Ascending aorta (tissue), 2 donors: Measurements from ENCODE around the gene ZNF597. TPM values are rescaled to one million over a fixed set of nuclear protein-coding genes. Genes with fewer than 3 reads are reported as not detected.
A peak's percentile ranks its signal among the peaks of the same experiment; 100 is the strongest.

Experiments used
- DNase-seq, 2 donors: peaks; one replicate each; pipeline ENCODE4 v3.0.0-alpha.2; 2019; ENCODE audit warnings: low spot score in 2 of 2
- H3K27ac ChIP-seq, 2 donors: fragments of 200-600 bp; sonication (generic); one replicate each; pipeline ENCODE4 v1.5.1; 2016 to 2017; ENCODE audit warnings: mild to moderate bottlenecking in 1 of 2
- H3K27me3 ChIP-seq: fragments of 200-600 bp; sonication (generic); one replicate; pipeline ENCODE4 v1.5.1; 2017
- H3K36me3 ChIP-seq, 2 donors: fragments of 200-600 bp; sonication (generic); one replicate each; pipeline ENCODE4 v1.5.1; 2016
- H3K4me1 ChIP-seq, 2 donors: fragments of 200-600 bp; sonication (generic); one replicate each; pipeline ENCODE4 v1.5.1; 2016 to 2017; ENCODE audit warnings: mild to moderate bottlenecking in 1 of 2
- H3K4me3 ChIP-seq, 2 donors: fragments of 200-600 bp; sonication (generic); one replicate each; pipeline ENCODE4 v1.5.1; 2016 to 2017; ENCODE audit warnings: mild to moderate bottlenecking in 1 of 2
- H3K9me3 ChIP-seq, 2 donors: fragments of 200-600 bp; sonication (generic); one replicate each; pipeline ENCODE4 v1.5.1; 2016
- intact Hi-C: fragments of 100-400 bp; cut with DNase I; formaldehyde crosslinking; loops from one replicate; pipeline ENCODE4 v1.15.1; 2023
- total RNA-seq: library from RNA; depleted of rRNA; stranded (reverse); fragments of >200 nt; gene quantifications from one replicate; pipeline ENCODE4 v1.1.0, GENCODE V29; 2016
- TF ChIP-seq, protein P1 (sequence below), 3 experiments: fragments of 200-600 bp in 2 of 3; fragments of 450-650 bp in 1 of 3; sonication (generic) in 2 of 3; IDR thresholded peaks; one replicate each; pipeline ENCODE4 v1.5.1; 2016 to 2019; ENCODE audit warnings: antibody characterized with exemption in 3 of 3, mild to moderate bottlenecking in 1 of 3, moderate library complexity in 1 of 3

ZNF597 gene
- total RNA-seq, 1 donor from 2014 or later, result 0.21 TPM

DNA sequence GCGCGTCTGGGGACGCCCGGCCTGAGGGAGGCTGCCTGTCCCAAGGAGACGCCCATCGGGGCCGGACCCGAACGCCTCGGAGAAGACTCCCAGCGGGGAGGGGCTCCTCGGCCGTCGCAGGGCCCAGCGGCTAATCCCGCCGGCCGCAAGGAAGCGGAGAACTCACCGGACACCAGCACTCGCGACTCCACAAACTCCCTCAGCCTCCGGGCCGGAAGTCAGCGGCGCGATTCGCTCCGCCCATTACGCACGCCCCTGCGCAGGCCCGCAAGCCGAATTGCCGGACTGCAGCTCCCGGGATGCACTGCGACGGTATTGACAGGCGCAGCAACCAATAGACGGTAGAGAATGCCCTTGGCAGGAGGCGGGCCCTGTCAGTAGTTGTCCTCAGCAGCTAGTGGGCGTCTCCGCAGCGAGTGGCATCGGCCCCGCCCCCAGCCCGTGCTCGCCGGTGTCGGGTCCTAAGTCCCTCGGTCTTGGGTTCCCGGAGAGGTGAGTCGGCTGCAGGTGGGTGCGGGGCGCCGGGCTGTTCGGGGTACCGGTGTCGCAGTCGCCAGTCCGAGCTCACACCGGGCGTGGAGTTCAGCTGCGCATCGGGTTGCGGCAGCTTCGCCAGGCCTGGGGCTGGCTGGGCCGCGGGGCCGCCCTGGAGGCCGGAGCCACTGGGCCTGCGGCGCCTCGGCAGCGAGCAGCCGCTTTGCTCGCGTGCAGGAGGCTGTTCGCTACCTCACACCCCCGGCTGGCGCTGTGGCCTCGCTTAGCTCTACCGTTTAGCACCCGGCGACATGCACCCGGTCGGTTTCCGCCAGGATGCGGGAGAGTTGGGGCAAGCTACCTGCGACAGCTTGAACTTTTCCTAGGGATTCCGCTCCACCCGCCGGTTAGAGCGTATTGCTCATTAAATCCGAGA lies 42.3 kb downstream of the ZNF597 start, which contains the start of the genes ZNF174 and ZSCAN32:
Gene ZNF174 (plus strand): TSS at position 437 of the 910 bp plus-strand sequence. CDS start 790 bp downstream, outside the sequence.
Gene ZSCAN32 (minus strand): TSS at position 226 of the 910 bp plus-strand sequence. CDS start 3,447 bp downstream, outside the sequence.
- peak within 1 kb of the TSS; percentile 74 to 95 for H3K4me3 ChIP-seq
- no peaks in the 10 kb centered on the region for H3K27me3 ChIP-seq
- peak; percentile 96 to 99 for DNase-seq
- H3K27ac ChIP-seq, result peak within 1 kb of the TSS; percentile 79 to 91
- TF ChIP-seq, protein P1, sequence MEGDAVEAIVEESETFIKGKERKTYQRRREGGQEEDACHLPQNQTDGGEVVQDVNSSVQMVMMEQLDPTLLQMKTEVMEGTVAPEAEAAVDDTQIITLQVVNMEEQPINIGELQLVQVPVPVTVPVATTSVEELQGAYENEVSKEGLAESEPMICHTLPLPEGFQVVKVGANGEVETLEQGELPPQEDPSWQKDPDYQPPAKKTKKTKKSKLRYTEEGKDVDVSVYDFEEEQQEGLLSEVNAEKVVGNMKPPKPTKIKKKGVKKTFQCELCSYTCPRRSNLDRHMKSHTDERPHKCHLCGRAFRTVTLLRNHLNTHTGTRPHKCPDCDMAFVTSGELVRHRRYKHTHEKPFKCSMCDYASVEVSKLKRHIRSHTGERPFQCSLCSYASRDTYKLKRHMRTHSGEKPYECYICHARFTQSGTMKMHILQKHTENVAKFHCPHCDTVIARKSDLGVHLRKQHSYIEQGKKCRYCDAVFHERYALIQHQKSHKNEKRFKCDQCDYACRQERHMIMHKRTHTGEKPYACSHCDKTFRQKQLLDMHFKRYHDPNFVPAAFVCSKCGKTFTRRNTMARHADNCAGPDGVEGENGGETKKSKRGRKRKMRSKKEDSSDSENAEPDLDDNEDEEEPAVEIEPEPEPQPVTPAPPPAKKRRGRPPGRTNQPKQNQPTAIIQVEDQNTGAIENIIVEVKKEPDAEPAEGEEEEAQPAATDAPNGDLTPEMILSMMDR (IDR thresholded peaks at IDR 0.05), result no peak
- H3K4me1 ChIP-seq, result peaks cover 3 to 18% of the 10 kb centered on the region in 2 donors
- intact Hi-C loops, result loop anchor here (1.0 to 2.0 kb wide), 7 partner anchors 42 to 166 kb away; partner anchors contain the start of genes NAA60, TIGD7, ZNF200 and ZNF263
- peaks cover 19 to 50% of the 10 kb centered on the region in 2 donors for H3K9me3 ChIP-seq
- peaks cover 32 to 51% of the 10 kb centered on the region in 2 donors for H3K36me3 ChIP-seq

DNA sequence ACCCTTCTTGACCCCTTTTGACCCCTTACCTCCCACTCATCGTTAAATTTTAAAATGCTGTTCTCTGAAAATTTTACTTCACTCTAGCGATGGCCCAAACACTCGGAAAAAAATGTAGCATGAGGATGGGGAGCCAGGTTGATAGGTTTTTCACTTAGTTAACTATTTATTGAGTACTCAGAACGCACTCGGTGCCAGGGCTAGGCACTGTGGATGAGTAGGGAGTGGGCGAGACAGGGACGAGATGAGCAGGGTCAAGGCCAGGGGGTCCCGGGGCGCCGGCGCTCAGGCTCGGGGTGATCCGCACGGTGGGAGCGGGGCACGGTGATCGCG lies 42.9 kb downstream of the ZNF597 start:
- TF ChIP-seq, protein P1 (IDR thresholded peaks at IDR 0.05), result no peak
- intact Hi-C loops, result loop anchor here (2.0 kb wide), 2 partner anchors 58 to 96 kb away; partner anchors contain the start of genes TIGD7 and ZNF75A
- no peak for DNase-seq
- peaks cover 3 to 18% of the 10 kb centered on the region in 2 donors for H3K4me1 ChIP-seq
- H3K36me3 ChIP-seq, result peaks cover 30 to 51% of the 10 kb centered on the region in 2 donors
- peaks cover 13 to 50% of the 10 kb centered on the region in 2 donors for H3K9me3 ChIP-seq
- peak overlapping the region; percentile 79 to 91 for H3K27ac ChIP-seq
- H3K27me3 ChIP-seq, result no peaks in the 10 kb centered on the region
- H3K4me3 ChIP-seq, result peak overlapping the region; percentile 74 to 95

DNA sequence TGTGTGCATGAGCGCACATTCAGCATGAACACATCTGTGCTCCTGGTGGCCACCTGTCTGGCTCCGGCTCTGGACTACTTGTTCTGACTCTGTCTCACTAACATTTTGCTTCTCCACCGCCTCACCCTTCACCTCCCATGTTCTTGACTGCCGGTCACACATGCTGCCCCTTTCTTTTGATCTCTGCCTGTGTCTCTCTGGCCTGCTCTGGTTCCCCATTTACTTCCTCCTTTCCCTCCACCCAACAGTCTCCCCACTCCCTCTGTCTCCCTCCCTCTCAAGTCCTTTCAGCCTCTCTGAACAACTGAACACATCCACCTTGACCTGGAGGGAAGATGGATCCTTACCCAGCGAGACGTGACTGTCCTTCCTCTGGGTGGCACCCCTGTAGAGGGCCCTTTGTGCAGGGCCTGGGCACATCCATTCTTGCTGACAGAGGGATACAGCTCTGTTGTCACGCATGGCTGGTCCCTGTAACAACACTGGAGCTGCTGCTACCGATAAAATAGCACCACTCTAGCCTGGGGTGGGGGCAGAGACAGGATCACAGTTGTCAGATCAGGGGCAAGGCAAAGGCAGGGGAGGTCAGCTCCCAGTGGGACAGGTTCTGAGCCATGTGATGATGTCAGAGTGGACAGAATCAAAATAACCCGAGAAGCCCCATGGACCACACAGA lies 53.5 kb downstream of the ZNF597 start:
- TF ChIP-seq, protein P1 (IDR thresholded peaks at IDR 0.05), result no peak

DNA sequence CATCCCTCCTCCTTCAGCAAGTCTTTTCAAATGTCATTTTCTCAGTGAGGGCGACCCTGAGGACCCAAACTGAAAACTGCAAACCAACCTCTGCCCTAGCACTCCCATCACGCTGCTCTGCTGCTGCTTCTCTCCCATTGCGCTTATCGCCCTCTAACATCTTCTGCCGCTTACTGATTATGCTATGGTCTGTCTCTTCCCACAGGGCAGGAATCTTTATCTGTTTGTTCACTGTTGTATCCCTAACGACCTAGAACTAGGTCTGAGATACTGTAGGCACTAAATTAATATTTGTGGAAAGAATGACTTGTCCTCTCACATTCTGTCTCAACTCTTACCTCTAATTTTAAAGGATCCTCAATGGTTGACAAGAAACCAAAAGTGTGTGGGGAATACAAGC lies 55.0 kb downstream of the ZNF597 start:
- TF ChIP-seq, protein P1 (IDR thresholded peaks at IDR 0.05), result no peak
- peaks cover 72 to 87% of the 10 kb centered on the region in 2 donors for H3K36me3 ChIP-seq

More for the DNA sequence above, 53.5 kb downstream of the ZNF597 start:
- no peak for DNase-seq
- no peak overlapping the region for H3K4me3 ChIP-seq
- H3K4me1 ChIP-seq, result no peaks in the 10 kb centered on the region
- intact Hi-C loops, result no loop called here
- peaks cover 70 to 87% of the 10 kb centered on the region in 2 donors for H3K36me3 ChIP-seq
- no peak overlapping the region for H3K27ac ChIP-seq
- peaks cover 56 to 86% of the 10 kb centered on the region in 2 donors for H3K9me3 ChIP-seq
- H3K27me3 ChIP-seq, result no peaks in the 10 kb centered on the region

DNA sequence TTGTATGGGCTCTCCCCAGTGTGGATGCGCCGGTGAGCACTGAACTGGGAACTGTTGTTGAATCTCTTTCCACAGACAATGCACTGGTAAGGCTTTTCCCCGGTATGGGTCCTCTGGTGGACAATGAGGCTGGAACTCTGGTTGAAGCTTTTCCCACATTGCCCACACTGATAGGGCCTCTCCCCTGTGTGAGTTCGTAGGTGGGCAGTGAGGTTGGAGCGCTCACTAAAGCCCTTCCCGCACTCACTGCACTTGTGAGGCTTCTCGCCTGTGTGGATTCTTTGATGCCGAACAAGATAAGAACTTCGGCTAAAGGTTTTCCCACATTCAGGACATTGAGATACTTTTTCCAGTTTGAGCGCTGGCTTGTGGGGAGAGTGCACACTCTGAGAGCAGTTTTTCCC lies 60.3 kb downstream of the ZNF597 start:
- no peaks in the 10 kb centered on the region for H3K27me3 ChIP-seq
- H3K36me3 ChIP-seq, result peaks cover 42 to 66% of the 10 kb centered on the region in 2 donors
- TF ChIP-seq, protein P1 (IDR thresholded peaks at IDR 0.05), result no peak
- intact Hi-C loops, result no loop called here
- H3K4me3 ChIP-seq, result peak overlapping the region in 1 of 2 donors; percentile 30
- no peaks in the 10 kb centered on the region for H3K4me1 ChIP-seq
- no peak for DNase-seq
- H3K27ac ChIP-seq, result no peak overlapping the region
- H3K9me3 ChIP-seq, result peaks cover 86 to 91% of the 10 kb centered on the region in 2 donors

More for the DNA sequence above, 55.0 kb downstream of the ZNF597 start:
- H3K27me3 ChIP-seq, result no peaks in the 10 kb centered on the region
- no peaks in the 10 kb centered on the region for H3K4me1 ChIP-seq
- no peak overlapping the region for H3K4me3 ChIP-seq
- H3K27ac ChIP-seq, result no peak overlapping the region
- intact Hi-C loops, result no loop called here
- DNase-seq, result no peak
- H3K9me3 ChIP-seq, result peaks cover 62 to 87% of the 10 kb centered on the region in 2 donors
